ENCODE data around the gene PTAR1. TPM values are rescaled to one million over a fixed set of nuclear protein-coding genes. Genes with fewer than 3 reads are reported as not detected.

The PTAR1 gene
- total RNA-seq, 2 experiments from 2014 or later = 55.6 to 62.3 TPM

Other genes starting within 250 kb of the PTAR1 start
- 1 to 10 TPM; 1.6 to 2.3 TPM for gene APBA1, start 87.6 kb downstream of the PTAR1 start, total RNA-seq
- gene CFAP95, start 60.8 kb upstream of the PTAR1 start, total RNA-seq = not detected

All from activated CD4-positive, alpha-beta T cell treated with anti-CD3 and anti-CD28 coated beads, Interleukin-2, amount 10 ng/mL, durations not matched to agents 7 days and 5 days (primary cell).